Nephron (organoid): ENCODE results near the gene PELO.

ENCODE experiments used
- H3K27ac Mint-ChIP-seq, 3 experiments: 2 replicates each; pipeline ENCODE4 v1.8.0; 2020; ENCODE audit warnings: mixed read lengths in 3 of 3, mild to moderate bottlenecking in 2 of 3, moderate library complexity in 1 of 3
- H3K27me3 Mint-ChIP-seq: 2 replicates; pipeline ENCODE4 v1.8.0; 2021; ENCODE audit warnings: low read depth, mild to moderate bottlenecking, moderate library complexity, mixed read lengths
- H3K36me3 Mint-ChIP-seq: 2 replicates; pipeline ENCODE4 v1.8.0; 2020; ENCODE audit warnings: low read depth, mixed read lengths
- H3K4me1 Mint-ChIP-seq: 2 replicates; pipeline ENCODE4 v1.8.0; 2020; ENCODE audit warnings: mixed read lengths
- H3K4me3 Mint-ChIP-seq, 3 experiments: 2 replicates each; pipeline ENCODE4 v1.8.0; 2020; ENCODE audit warnings: mild to moderate bottlenecking in 3 of 3, mixed read lengths in 3 of 3, moderate library complexity in 2 of 3
- H3K9me3 Mint-ChIP-seq: 2 replicates; pipeline ENCODE4 v1.8.0; 2020; ENCODE audit warnings: mixed read lengths
- TF ChIP-seq, protein P1 (sequence below), 3 experiments: fragments of 200-600 bp; sonication (generic); IDR thresholded peaks; one replicate each; pipeline ENCODE4 v1.5.0; 2021; ENCODE audit warnings: antibody characterized with exemption in 3 of 3; ENCODE audit not compliant: unreplicated experiment in 3 of 3

Gene PELO

DNA sequence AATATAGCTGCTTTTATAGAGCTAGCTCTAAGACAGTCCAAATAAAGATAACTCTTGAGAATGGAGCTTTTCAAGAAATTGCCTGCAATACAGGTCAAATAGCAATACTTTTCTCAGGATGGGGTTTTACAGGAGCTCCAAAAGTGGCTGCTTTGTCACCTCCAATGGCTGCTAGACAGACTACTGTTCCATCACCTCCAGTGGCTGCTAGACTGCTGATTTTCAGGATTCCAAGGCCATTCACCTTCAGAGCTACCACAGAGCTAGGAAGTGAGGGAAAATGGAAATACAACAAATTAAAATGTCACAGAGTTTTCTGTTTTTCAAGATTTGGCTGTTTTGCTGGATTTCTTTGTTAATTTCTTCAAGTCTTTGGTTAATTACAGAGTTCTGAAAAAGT lies 8.5 kb upstream of the PELO start:
- Mint-ChIP-seq H3K27me3 (peaks cover 8% of the 10 kb centered on the region), H3K36me3 (no peaks in the 10 kb centered on the region), H3K4me1 (peaks cover 2% of the 10 kb centered on the region), H3K9me3 (no peaks in the 10 kb centered on the region), H3K27ac (no peak overlapping the region), H3K4me3 (no peak overlapping the region)
- TF ChIP-seq, protein P1, sequence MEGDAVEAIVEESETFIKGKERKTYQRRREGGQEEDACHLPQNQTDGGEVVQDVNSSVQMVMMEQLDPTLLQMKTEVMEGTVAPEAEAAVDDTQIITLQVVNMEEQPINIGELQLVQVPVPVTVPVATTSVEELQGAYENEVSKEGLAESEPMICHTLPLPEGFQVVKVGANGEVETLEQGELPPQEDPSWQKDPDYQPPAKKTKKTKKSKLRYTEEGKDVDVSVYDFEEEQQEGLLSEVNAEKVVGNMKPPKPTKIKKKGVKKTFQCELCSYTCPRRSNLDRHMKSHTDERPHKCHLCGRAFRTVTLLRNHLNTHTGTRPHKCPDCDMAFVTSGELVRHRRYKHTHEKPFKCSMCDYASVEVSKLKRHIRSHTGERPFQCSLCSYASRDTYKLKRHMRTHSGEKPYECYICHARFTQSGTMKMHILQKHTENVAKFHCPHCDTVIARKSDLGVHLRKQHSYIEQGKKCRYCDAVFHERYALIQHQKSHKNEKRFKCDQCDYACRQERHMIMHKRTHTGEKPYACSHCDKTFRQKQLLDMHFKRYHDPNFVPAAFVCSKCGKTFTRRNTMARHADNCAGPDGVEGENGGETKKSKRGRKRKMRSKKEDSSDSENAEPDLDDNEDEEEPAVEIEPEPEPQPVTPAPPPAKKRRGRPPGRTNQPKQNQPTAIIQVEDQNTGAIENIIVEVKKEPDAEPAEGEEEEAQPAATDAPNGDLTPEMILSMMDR (IDR thresholded peaks at IDR 0.05; ENCODE audit: unreplicated experiment in 3 of 3) = no peak

DNA sequence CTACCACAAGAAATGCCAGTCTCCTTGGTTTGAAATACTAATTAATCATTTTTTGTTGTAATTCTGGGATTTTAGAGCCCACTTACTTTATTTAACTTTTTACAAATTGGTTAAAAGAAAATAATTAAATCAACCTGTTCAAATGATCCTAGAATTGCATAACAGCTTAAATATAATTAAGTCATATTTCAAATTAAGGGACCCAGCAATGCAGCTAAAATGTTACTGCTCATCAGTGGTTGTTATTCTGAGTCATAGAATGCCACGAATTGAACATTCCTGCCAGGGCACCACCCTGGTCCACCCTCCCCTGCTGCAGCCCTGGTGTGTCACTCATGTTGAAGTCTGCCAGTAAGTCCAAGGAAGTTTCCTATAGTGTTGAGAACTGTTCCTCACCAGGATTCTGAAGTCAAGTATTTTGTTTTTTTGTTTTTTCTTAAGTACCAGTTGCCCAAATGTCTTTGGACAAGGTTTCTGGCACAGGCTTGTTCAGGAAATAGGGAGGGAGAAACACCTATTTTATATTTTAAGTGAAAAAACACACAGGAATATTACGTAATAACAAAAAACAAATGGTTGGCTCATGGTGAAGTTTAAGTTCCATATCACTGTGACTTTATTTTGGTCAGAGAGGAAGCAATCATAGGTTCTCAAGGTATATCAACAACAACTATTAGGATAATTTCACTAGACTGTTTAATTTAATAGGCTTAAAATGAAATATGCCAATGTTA lies 4.3 kb upstream of the PELO start:
- Mint-ChIP-seq H3K9me3 (no peaks in the 10 kb centered on the region), H3K4me3 (no peak overlapping the region), H3K4me1 (peaks cover 13% of the 10 kb centered on the region), H3K36me3 (no peaks in the 10 kb centered on the region), H3K27me3 (peaks cover 17% of the 10 kb centered on the region), H3K27ac (no peak overlapping the region)
- TF ChIP-seq, protein P1 (IDR thresholded peaks at IDR 0.05; ENCODE audit: unreplicated experiment in 3 of 3) = no peak

DNA sequence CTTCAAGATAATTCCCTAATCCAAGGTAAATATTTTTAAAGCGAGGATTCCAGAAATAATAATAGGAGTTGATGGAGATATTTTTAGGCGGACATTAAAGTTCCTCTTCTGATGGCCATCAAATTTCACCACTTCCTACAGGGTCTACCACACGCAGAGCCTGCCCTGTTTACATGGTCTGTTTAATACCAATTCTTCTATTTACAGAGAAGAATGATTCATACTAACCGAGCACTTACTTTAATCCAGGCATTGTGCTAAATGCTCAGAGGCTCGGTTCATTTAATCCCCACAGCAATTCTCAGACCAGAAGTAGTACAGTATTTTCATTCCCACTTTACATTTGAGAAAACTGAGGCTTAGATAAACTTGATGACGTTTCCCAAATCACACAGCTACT lies 3.0 kb upstream of the PELO start:
- TF ChIP-seq, protein P1 (IDR thresholded peaks at IDR 0.05; ENCODE audit: unreplicated experiment in 3 of 3) = no peak
- no peak overlapping the region for H3K27ac Mint-ChIP-seq
- no peaks in the 10 kb centered on the region for H3K9me3 Mint-ChIP-seq
- H3K36me3 Mint-ChIP-seq = no peaks in the 10 kb centered on the region
- peaks cover 13% of the 10 kb centered on the region for H3K4me1 Mint-ChIP-seq
- H3K4me3 Mint-ChIP-seq = no peak overlapping the region
- peaks cover 17% of the 10 kb centered on the region for H3K27me3 Mint-ChIP-seq

DNA sequence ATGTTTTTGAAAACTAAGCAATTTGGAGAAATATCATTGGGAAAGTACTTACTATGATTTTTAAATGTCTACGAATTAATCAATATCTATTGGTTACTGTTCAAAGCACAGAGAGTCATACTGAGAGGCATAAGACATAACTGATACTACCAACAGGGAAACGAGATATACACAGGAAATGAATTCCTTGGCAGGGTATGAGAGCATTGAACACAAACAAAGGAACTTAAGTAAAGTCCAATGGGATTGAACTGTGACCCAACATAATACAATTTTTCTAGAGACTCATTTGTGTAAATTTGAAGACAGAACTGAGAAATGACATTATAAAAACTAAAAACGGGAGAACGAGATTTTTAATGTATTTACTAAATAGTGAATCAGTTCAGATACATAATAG lies 1.3 kb upstream of the PELO start:
- peaks cover 20% of the 10 kb centered on the region for H3K4me1 Mint-ChIP-seq
- no peaks in the 10 kb centered on the region for H3K36me3 Mint-ChIP-seq
- peaks cover 18% of the 10 kb centered on the region for H3K27me3 Mint-ChIP-seq
- no peaks in the 10 kb centered on the region for H3K9me3 Mint-ChIP-seq
- H3K4me3 Mint-ChIP-seq = peak overlapping the region; percentile 48 to 74 (median 63)
- TF ChIP-seq, protein P1 (IDR thresholded peaks at IDR 0.05; ENCODE audit: unreplicated experiment in 3 of 3) = no peak
- H3K27ac Mint-ChIP-seq = peak overlapping the region; percentile 8 to 95 (median 87)

DNA sequence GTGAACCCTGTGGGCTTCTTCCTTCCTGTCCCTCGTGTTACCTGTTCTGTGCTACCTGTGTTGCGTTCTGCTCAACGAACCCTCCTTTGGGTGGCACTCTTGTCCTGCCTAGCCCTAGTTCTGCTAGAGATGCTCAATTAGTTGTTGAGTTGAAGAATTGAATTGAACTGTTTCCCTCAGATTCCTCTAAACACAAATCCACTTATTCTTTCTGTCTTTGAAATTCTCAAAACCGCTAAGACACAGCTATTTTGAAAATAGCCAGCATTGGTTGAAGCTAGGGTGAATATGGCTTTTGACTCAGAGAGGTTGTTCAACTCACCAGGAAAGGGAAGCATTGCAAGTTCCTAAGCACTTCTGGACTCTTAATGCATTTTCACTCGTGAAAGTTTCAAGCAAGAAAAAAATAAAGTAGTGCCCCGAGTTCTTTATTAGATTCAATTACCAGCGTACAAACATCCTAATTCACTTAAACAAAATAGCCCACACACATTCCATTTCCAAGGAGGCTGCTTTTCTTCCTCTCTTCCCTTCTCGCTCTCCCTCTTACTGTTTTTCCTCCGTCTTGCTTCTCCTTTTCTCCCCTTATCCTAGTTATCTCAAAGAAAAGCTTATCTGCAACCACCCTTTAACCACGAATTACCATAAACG lies 642 bp upstream of the PELO start:
- TF ChIP-seq, protein P1 (IDR thresholded peaks at IDR 0.05; ENCODE audit: unreplicated experiment in 3 of 3) = no peak
- H3K4me1 Mint-ChIP-seq = peaks cover 20% of the 10 kb centered on the region
- no peaks in the 10 kb centered on the region for H3K36me3 Mint-ChIP-seq
- H3K4me3 Mint-ChIP-seq = peak overlapping the region; percentile 94 to 96 (median 95)
- H3K9me3 Mint-ChIP-seq = no peaks in the 10 kb centered on the region
- peaks cover 18% of the 10 kb centered on the region for H3K27me3 Mint-ChIP-seq
- peak overlapping the region; percentile 87 to 95 (median 95) for H3K27ac Mint-ChIP-seq

DNA sequence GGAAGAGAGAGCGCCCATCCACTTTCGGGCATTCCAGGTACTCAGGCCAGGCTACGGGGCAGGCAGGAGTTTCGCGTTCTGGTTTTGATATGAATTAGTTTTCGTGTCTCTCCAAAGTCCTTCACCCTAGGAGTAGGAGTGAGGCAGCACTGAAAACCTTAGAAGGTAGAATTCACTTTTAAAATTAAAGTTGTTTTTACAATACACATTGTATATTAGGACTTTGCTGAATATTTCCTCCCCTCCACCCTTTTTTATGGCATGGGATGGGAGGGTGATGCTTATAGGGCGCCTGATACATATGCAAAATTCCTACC lies 747 bp downstream of the PELO start:
- Mint-ChIP-seq H3K27me3 (peaks cover 18% of the 10 kb centered on the region), H3K27ac (peak overlapping the region; percentile 87 to 95 (median 95)), H3K36me3 (no peaks in the 10 kb centered on the region), H3K9me3 (no peaks in the 10 kb centered on the region), H3K4me1 (peaks cover 20% of the 10 kb centered on the region), H3K4me3 (peak overlapping the region; percentile 94 to 96 (median 95))
- TF ChIP-seq, protein P1 (IDR thresholded peaks at IDR 0.05; ENCODE audit: unreplicated experiment in 3 of 3) = no peak
